ENCODE measurements around the gene AP1S3. TPM values are rescaled to one million over a fixed set of nuclear protein-coding genes. Genes with fewer than 3 reads are reported as not detected.
A peak's percentile ranks its signal among the peaks of the same experiment; 100 is the strongest.
"Not testable (repeated sequence)": the region's sequence is repeated elsewhere in the genome, so short reads cannot be mapped to it uniquely, and the experiment has no call there.

AP1S3 gene
- 1 to 10 TPM in 4 of 12 donors, under 1 TPM in 6, not detected in 2; 0.30 to 3.2 (median 0.87) TPM for polyA plus RNA-seq (ENCODE audit: insufficient read length in 12 of 12)
- long read RNA-seq, donor 1, partial matches to known transcripts: 0 of 1 reads
- long read RNA-seq, donor 1, other reads (novel, unspliced or antisense): 0 of 1 reads
- long read RNA-seq, donor 2: 0 reads
- long read RNA-seq, donor 3: 0 reads
- long read RNA-seq, donor 4: 0 reads
- long read RNA-seq, donor 5: 0 reads
- long read RNA-seq, donor 6: 0 reads
- long read RNA-seq, donor 7: 0 reads
- long read RNA-seq, donor 8: 0 reads
- long read RNA-seq, donor 9: 0 reads
- long read RNA-seq, donor 10: 0 reads
- long read RNA-seq, donor 11: 0 reads

- DNase-seq: peak; percentile 40
Measured at GRCh38 chr2:223837287-223838061, at the start of gene AP1S3. Gene AP1S3, minus strand, starts transcription at chr2:223837582. Its CDS starts 132 bp downstream, at chr2:223837450.

GRCh38 chr2:223887127-223887526 is 49.7 kb upstream of the AP1S3 start:
- DNase-seq: no peak

GRCh38 chr2:223886726-223887125 is 49.3 kb upstream of the AP1S3 start:
- no peak for DNase-seq

- DNase-seq: no peak
Measured at GRCh38 chr2:223884399-223884798, 47.0 kb upstream of the AP1S3 start.

GRCh38 chr2:223882715-223883114 is 45.3 kb upstream of the AP1S3 start:
- no peak for DNase-seq

- no peak for DNase-seq
Measured at GRCh38 chr2:223880796-223881195, 43.4 kb upstream of the AP1S3 start.

GRCh38 chr2:223877721-223878410 is 40.5 kb upstream of the AP1S3 start:
- DNase-seq: no peak

- no peak for DNase-seq
Measured at GRCh38 chr2:223873672-223874071, 36.3 kb upstream of the AP1S3 start.

- not testable (repeated sequence) for DNase-seq
Measured at GRCh38 chr2:223872772-223873171, 35.4 kb upstream of the AP1S3 start.

GRCh38 chr2:223871661-223872060 is 34.3 kb upstream of the AP1S3 start:
- DNase-seq: not testable (repeated sequence)

- no peak for DNase-seq
Measured at GRCh38 chr2:223870840-223871611, 33.6 kb upstream of the AP1S3 start.

- peak; percentile 7 for DNase-seq
Measured at GRCh38 chr2:223868005-223868404, 30.6 kb upstream of the AP1S3 start.

GRCh38 chr2:223865907-223866508 is 28.6 kb upstream of the AP1S3 start:
- DNase-seq: no peak

GRCh38 chr2:223865124-223865523 is 27.7 kb upstream of the AP1S3 start:
- DNase-seq: no peak

GRCh38 chr2:223863491-223863890 is 26.1 kb upstream of the AP1S3 start:
- DNase-seq: no peak

GRCh38 chr2:223860809-223861738 is 23.7 kb upstream of the AP1S3 start:
- DNase-seq: no peak

GRCh38 chr2:223859070-223859469 is 21.7 kb upstream of the AP1S3 start:
- no peak for DNase-seq

- DNase-seq: no peak
Measured at GRCh38 chr2:223856584-223856983, 19.2 kb upstream of the AP1S3 start.

- no peak for DNase-seq
Measured at GRCh38 chr2:223856021-223856420, 18.6 kb upstream of the AP1S3 start.

GRCh38 chr2:223855426-223855825 is 18.0 kb upstream of the AP1S3 start:
- no peak for DNase-seq
